H54 (cell line): Measurements from ENCODE around the gene STAT6.

Source experiments
- DNase-seq: peaks from one replicate; pipeline ENCODE4 v3.0.0; 2011; ENCODE audit warnings: low spot score, mixed read lengths; ENCODE audit not compliant: insufficient read length
- FAIRE-seq: peaks from 3 replicates; lab custom pipeline; 2011; peaks lifted over from hg19 to GRCh38; lab: Jason Lieb, UNC
- POLR2A ChIP-seq: IDR thresholded peaks from 2 replicates; pipeline ENCODE4 v1.6.1; 2011; ENCODE audit warnings: low read depth, mild to moderate bottlenecking, low read length

STAT6 gene, protein sequence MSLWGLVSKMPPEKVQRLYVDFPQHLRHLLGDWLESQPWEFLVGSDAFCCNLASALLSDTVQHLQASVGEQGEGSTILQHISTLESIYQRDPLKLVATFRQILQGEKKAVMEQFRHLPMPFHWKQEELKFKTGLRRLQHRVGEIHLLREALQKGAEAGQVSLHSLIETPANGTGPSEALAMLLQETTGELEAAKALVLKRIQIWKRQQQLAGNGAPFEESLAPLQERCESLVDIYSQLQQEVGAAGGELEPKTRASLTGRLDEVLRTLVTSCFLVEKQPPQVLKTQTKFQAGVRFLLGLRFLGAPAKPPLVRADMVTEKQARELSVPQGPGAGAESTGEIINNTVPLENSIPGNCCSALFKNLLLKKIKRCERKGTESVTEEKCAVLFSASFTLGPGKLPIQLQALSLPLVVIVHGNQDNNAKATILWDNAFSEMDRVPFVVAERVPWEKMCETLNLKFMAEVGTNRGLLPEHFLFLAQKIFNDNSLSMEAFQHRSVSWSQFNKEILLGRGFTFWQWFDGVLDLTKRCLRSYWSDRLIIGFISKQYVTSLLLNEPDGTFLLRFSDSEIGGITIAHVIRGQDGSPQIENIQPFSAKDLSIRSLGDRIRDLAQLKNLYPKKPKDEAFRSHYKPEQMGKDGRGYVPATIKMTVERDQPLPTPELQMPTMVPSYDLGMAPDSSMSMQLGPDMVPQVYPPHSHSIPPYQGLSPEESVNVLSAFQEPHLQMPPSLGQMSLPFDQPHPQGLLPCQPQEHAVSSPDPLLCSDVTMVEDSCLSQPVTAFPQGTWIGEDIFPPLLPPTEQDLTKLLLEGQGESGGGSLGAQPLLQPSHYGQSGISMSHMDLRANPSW

DNA sequence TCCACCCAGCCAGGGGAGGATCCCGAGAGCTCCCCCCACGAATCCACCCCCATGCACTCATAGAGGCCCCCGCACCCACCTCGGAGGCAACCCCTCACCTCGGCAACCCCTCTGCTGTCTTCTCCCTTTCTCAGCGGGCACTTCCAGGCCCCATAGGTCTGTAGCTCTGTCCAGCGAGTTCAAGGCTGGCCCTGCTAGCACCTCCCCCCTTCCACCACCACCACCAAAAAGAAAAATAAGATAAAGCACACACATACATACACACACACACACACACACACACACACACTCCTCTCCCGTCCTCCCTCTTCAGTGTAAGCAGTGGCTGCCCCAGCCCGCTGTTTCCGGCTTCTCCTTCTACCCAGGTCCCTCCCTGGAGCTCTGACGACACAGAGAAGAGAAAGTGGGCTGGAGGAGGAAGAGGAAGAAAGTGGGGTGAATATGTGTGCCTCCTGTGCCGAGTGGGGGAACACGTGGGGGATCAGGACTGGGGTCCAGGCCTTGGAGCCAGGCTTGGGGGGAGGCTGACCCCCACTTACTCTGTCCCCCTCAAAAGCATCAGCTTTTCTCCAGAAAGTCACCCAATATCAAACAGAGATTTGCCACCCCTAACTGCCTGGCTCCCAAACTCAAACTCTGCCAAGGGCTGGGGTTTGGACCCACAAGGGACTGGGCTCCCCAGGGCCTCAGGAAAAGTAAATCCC is at the start of gene STAT6:
Gene STAT6, minus strand, starts transcription at position 332 of the 704 bp plus-strand sequence. CDS start 3,084 bp downstream, outside the sequence.
- FAIRE-seq: no peak
- no peak for TF ChIP-seq POLR2A

GRCh38 chr12:57160741-57161140 is 49.6 kb upstream of the STAT6 start:
- FAIRE-seq: no peak

More for the DNA sequence above, at the start of gene STAT6:
- DNase-seq: no peak

GRCh38 chr12:57160040-57160439 is 48.9 kb upstream of the STAT6 start:
- no peak for TF ChIP-seq POLR2A
- DNase-seq (no peak), FAIRE-seq (no peak)

More at GRCh38 chr12:57160741-57161140, 49.6 kb upstream of the STAT6 start:
- no peak for DNase-seq
- no peak for TF ChIP-seq POLR2A

GRCh38 chr12:57159311-57159710 is 48.1 kb upstream of the STAT6 start:
- TF ChIP-seq POLR2A: no peak
- FAIRE-seq: no peak
- DNase-seq: no peak

DNA sequence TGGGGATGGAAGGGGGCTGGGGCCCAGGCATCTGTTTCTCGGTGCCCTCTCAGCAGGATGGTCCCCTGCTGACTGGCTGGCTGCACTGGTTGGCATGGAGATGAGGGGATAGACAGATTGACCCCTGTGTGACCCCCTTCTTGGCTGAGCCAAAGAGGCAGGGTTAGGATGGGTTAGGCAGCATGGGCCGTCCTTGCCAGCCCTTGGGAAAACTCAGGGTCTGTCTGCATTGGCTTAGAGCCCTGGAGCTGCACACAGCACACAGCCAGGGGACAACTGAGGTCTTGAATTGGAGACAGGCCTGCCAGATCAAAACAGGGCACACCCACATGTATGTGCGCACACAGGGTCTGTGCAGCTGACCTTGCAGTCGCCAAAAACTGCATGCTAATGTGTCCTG is 47.5 kb upstream of the STAT6 start:
- DNase-seq (no peak), FAIRE-seq (no peak)
- no peak for TF ChIP-seq POLR2A

- FAIRE-seq (no peak), DNase-seq (no peak)
- no peak for TF ChIP-seq POLR2A
Observed at GRCh38 chr12:57158186-57158585, 47.0 kb upstream of the STAT6 start.

DNA sequence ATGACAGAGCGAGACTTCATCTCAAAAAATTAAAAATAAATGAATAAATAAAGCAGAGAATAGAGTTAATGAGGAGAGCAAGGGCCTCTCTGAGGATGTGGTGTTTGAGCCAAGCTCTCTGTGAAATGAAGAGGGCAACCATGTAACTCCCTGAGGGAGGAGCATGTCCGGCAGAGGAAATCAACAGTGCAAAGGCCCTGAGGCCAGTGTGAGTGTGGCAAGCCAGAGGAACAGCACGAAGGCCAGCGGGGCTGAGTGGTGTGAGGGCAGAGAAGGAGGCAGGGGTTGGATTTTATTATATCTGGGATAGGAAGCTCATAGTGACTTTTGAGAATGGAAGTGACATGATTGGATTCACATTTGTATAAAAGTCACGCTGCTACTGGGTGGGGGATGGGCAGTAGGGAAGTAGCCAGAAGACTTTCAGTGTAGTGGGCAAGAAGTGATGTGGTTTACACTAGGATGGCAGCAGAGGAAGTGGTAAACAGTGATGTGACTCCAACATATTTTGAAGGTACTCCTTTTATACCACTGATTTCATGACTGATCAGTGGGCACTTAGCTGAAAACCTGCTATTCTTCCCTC is 46.5 kb upstream of the STAT6 start:
- DNase-seq (no peak), FAIRE-seq (no peak)

GRCh38 chr12:57156701-57157403 is 45.7 kb upstream of the STAT6 start:
- DNase-seq: no peak
- no peak for FAIRE-seq
- TF ChIP-seq POLR2A: no peak

More for the DNA sequence above, 46.5 kb upstream of the STAT6 start:
- TF ChIP-seq POLR2A: no peak

DNA sequence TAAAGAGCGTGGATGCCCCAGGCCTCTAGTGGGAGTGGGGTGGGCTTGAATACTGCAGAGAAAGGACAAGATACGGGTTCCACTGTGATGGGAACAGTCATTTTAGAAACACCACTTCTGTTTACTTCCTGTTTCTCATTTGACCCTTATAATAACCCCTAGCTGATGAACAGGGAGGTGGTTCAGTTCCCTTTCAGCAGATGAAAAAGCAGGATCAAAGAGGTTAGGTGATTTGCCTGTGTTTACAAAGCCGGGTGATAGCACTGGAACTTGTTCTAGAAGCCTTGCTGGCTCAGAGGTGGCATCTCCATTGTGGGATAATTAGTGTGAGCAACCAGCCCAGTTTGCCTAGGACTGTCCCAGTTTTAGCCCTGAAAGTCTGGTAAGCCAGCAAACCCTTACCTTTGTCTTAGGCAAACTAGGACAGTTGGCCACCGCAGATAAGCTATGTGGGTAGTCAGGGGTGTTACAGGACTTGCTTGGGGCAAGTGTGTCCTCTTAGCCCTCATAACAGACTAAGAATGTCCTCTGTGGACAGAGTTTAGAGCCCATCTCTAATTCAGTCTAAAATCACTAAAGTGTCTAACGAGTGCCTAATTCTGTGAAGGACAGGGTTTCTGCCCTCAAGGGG is 43.8 kb upstream of the STAT6 start:
- TF ChIP-seq POLR2A: no peak
- no peak for FAIRE-seq
- no peak for DNase-seq

GRCh38 chr12:57154076-57154475 is 42.9 kb upstream of the STAT6 start:
- DNase-seq: no peak
- no peak for TF ChIP-seq POLR2A
- FAIRE-seq: no peak

DNA sequence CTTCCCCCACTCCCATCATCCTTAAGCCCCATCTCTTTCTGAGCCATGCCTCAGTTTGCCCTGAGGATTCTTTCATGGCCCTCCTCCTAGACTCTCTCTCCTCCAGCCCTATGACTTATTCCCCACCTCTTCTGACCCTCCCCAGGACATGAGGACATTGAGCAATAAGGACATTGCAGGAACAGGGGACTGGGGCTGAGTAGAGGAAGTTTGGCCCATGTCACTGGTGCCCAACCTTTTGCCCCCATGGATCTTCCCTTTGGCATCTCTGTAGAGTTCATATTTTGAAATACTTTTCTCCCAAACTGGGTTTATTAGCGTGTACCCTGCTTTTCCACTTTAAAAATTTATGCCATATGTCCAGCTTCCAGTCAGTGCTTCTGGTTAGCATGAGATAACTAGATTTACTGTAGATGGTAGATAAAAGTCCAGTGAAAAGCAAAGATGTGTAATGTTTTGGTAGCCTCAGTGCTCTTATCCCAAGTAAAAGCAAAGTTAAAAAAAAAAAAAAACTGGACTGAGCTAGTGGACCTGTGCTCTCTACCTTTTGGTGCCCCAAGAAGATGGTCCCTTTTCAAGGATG is 42.3 kb upstream of the STAT6 start:
- FAIRE-seq (no peak), DNase-seq (no peak)
- no peak for TF ChIP-seq POLR2A

GRCh38 chr12:57152639-57153038 is 41.5 kb upstream of the STAT6 start:
- no peak for TF ChIP-seq POLR2A
- FAIRE-seq (no peak), DNase-seq (no peak)
